Stimulated activated CD4-positive, alpha-beta T cell treated with anti-CD3 and anti-CD28 coated beads, Interleukin-4, amount 100 ng/mL, for 1 hour (primary cell): ENCODE data around the gene EEF1AKMT3.

ENCODE experiments used
- DNase-seq: peaks from one replicate; pipeline ENCODE4 v3.0.0-alpha.2; 2020

EEF1AKMT3 gene

DNA sequence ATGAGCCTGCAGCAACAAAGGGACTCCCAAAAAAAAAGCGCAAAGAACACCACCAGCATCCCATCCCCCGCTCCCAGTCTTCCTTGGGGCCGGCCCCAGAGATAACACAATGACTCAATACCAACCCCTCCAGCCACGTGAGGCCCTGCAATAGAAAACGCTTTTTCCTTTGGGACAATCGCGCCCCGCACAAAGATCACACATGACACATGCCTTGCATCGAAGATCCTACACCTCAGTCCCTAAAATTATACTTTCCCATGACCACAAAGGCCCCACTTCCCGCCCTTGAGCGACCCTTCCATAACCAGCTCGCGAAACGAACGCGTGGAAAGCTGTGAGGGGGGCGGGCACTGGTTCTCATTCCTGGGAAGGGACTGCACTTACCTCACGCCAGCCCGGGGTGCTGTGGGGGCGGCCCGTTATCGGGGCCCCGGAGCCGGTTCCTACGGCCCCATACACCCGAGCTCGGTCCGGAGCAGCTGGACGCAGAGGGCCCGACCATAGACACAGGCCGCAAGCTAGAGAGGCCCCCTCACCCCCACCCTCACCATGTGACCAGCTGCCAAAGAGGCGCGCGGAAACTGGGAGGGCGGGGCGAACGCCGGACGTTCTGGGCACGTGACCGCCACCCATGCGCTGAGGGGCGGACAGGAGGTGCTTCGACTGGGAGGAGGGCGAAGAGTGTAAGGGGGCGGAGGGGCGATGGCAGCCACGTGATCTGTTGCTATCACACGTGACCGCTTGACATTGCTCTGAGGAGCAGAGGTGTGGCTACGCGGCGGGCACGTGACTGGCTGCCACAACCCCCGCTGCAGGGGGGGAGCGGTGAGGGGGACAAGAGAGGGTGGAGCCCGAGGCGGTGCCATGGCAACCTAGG lies 20.4 kb upstream of the EEF1AKMT3 start, which contains the start of gene CDK4:
TSS of gene CDK4 (minus strand) at position 523 of the 880 bp plus-strand sequence. CDS start 593 bp downstream, outside the sequence.
- peak; percentile 96 for DNase-seq

DNA sequence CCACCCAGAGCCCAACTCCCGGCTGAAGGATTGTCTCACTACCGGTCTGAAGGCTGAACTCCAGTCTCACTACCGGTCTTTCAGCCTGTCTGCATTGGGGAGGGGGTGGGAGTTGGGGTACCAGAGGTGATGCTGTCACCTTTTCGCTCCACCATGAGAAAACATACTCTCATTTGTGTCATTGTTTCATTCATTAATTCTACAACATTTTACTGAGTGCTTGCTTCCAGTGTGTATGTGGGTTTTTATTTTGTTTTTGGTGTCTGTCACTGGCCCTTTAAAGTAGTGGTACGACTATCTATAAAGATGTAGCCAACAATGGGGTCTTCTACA lies 19.8 kb upstream of the EEF1AKMT3 start:
- no peak for DNase-seq

DNA sequence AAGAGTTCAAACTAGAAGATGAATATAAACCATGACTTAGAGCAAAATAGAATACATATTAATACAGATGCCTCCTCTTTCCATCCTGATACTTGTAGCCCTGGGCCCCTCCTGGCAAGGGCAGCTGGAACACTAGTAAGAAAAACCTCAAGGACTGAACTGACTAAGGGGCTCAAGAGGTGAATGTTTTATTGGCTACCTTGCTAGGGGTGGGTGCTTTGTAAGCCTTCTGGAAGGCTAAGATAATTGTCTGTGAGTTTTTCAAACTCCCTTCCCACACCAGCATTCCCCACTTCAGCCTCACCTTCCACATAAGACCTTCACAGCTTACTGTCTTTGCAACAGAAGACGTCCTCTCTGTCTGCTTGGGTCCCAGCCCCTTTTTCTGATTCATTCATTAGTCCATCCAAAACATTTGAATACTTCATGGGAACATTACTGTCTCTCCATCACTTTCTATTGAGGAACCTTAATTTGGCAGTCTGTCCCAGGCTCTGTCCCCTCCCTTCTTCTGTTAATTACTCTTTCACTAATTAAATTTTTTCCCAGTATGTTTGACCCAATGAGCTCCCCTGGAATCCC lies 18.6 kb upstream of the EEF1AKMT3 start:
- no peak for DNase-seq

DNA sequence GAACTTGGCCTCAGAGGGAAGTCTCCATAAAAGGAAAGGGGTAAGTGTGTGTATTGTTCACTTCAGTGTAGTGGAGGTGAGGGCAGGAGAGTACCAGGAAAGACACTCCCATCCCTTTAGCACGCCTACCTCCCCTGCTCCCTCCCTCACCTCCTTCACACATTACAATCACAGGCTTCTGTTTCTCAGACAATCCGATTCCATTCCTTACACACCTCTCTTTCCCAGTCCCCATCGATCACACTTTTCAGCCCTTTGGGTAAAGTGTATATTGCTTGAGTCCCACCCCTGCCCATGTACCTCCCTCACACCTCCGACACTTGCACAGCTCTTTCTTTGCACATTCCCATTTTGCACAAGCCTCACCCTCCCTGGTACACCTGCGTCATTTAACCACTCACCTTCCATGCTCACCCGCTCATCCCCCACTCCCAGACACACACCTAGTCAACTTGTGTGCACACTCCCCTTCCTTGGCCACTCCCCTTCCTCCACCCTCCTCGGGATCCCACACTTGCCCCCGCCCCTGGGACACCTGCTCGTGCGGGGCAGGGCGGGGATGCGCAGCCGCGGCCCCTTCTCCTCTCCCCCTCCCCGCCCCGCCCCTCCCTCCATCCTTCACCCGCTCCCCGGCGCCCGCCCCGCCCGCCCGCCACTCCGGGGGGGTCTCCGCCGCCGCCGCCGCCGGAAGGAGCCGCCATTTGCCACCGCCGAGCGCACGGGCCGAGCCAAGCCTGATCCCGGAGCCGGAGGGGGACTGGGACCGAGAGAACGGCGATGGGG lies 17.8 kb upstream of the EEF1AKMT3 start, which contains the start of gene MARCHF9:
TSS of gene MARCHF9 (plus strand) at position 693 of the 783 bp plus-strand sequence. CDS start 426 bp downstream, outside the sequence.
- peak; percentile 83 for DNase-seq

- no peak for DNase-seq
These were observed 17.3 kb upstream of the EEF1AKMT3 start for GRCh38 chr12:57755194-57755453.

GRCh38 chr12:57755454-57756372 lies 16.7 kb upstream of the EEF1AKMT3 start:
- DNase-seq, result peak; percentile 42

DNA sequence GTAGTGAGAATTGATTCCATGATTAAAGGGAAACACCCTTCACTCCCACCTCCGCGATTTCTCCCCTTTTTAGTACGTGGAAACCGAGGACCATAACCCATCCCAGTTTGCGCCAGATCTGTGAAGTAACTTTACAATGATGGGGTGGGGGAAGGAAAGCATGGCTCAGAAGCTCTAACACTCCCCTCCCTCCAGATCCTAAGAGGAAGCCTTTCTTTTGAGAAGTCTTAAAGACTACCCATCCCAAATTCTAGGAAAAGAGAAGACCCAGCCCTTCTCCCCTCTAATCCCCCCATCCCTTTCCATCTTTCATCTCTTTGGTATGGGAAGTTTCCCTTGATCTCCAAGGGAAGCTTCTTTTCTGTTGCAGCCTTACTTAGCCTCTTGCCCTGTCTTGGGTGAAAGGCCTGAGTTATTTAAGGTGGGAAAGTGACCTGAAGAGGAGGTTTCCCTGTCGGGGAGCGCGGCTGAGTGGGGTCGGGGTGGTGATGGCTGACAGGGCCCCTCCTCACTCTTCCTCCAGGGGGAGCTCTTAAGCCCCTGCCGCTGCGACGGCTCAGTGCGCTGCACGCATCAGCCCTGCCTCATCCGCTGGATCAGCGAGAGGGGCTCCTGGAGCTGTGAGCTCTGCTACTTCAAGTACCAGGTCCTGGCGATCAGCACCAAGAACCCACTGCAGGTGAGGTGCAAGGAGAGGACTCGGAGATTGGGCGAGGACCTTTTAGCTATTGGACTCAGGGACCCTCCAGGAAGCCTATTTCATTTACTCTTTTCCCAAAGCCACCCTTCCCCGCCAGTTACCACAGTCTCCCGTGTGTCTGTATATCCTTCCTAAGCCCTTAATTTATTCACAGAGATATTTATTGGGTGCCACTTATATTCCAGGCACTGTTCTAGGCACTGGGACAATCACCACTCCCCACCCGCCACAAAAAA lies 15.7 kb upstream of the EEF1AKMT3 start:
- peak; percentile 72 for DNase-seq

GRCh38 chr12:57757771-57758170 lies 14.6 kb upstream of the EEF1AKMT3 start:
- DNase-seq, result no peak

GRCh38 chr12:57758552-57759359 lies 13.7 kb upstream of the EEF1AKMT3 start:
- DNase-seq, result no peak

GRCh38 chr12:57759360-57759980 lies 12.9 kb upstream of the EEF1AKMT3 start:
- peak; percentile 46 for DNase-seq

DNA sequence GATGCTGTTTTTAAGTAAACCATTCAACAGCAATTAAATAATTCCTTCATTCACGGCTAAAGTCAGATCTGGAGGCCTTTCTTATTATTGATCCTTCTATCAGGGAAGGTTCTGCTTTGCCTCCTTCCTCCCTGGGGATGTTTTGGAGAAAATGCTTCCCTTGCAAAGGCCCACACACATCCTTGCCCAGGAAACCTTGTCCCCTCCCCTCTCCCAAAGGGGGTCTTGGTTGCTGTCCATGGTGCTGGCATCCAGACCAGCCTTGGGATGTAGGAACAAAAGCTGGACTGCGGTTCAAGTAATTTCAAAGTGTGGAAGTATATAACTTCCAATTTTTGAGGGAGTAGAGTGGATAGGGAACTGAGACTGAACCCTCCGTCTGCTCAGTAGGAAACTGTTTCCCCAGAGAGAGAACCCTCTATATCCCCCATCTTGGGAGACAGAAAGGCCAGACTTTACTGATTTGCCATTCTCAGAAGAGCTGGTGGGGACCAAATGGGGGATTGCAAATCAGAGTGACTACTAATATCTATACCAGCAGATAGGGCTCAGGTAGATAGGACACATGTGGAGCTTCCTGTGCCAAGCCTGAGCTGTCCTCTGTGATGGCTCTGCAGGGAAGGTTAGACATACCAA lies 11.9 kb upstream of the EEF1AKMT3 start:
- DNase-seq, result no peak

GRCh38 chr12:57761391-57761998 lies 10.9 kb upstream of the EEF1AKMT3 start:
- no peak for DNase-seq

- DNase-seq, result no peak
These were observed 10.0 kb upstream of the EEF1AKMT3 start for GRCh38 chr12:57762463-57762862.

- no peak for DNase-seq
These were observed 8.3 kb upstream of the EEF1AKMT3 start for GRCh38 chr12:57763881-57764661.

DNA sequence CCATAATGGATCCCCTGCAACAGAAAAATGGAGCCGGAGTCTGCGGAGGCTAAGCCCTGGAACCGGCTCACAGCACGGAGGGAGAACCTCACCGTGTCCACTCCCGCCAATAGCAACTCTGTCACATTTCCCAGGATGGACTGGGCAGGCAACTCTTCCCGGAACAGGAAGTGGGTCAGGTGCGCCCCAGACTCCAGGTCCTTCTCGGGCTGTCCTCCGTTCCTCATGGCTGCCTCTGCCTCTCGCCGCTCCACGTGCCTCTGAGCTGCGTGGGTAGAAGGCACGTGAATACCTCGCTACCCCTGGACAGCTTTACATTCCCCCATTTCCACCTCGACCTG lies 7.8 kb upstream of the EEF1AKMT3 start:
- peak; percentile 46 for DNase-seq

- DNase-seq, result peak; percentile 69
These were observed 7.3 kb upstream of the EEF1AKMT3 start for GRCh38 chr12:57765003-57765697.

GRCh38 chr12:57765698-57766463 lies 6.5 kb upstream of the EEF1AKMT3 start:
- DNase-seq, result no peak
